GM12878 (cell line): ENCODE results near the gene PLCG2. TPM values are rescaled to one million over a fixed set of nuclear protein-coding genes. Genes with fewer than 3 reads are reported as not detected.

Experiments used
- ATAC-seq: fragments of 200-7000 bp; cut with Tn5 transposase; 3 replicates; pipeline ENCODE4 v1.9.1; 2020; ENCODE audit warnings: mild to moderate bottlenecking, moderate library complexity
- BruUV-seq: library from RNA; stranded (reverse); fragments of 400-500 nt; replicated peaks from 2 replicates; lab custom pipeline; 2021; lab: Mats Ljungman, UMichigan
- CTCF ChIA-PET: fragments of 300-600 bp; sonication (Branson Sonifier 250); formaldehyde crosslinking; extraction: SDS; loops from one replicate; lab custom pipeline; 2021; ENCODE audit warnings: inconsistent platforms; lab: Yijun Ruan, JAX
- POLR2A ChIA-PET: fragments of 350-600 bp; formaldehyde crosslinking; extraction: SDS; loops from one replicate; lab custom pipeline; 2021; ENCODE audit warnings: inconsistent platforms; lab: Charles Lee
- RAD21 ChIA-PET: fragments of 300-600 bp; sonication (Branson Sonifier 250); formaldehyde crosslinking; loops from one replicate; lab custom pipeline; 2023; ENCODE audit warnings: antibody characterized with exemption; ENCODE audit not compliant: unreplicated experiment; lab: Charles Lee
- SMC1A ChIA-PET: fragments of 300-600 bp; sonication (Branson Sonifier 250); formaldehyde crosslinking; loops from one replicate; lab custom pipeline; 2023; ENCODE audit not compliant: unreplicated experiment, uncharacterized antibody; lab: Charles Lee
- DNase-seq: peaks from one replicate; pipeline ENCODE4 v3.0.0-alpha.2; 2011; ENCODE audit warnings: low read depth, low spot score
- FAIRE-seq: peaks from 3 replicates; lab custom pipeline; 2011; peaks lifted over from hg19 to GRCh38; lab: Jason Lieb, UNC
- H2AFZ ChIP-seq: 2 replicates; pipeline ENCODE4 v1.6.0; 2011; ENCODE audit warnings: low read depth, low read length, control low read depth; ENCODE audit not compliant: control insufficient read depth
- H3K27ac ChIP-seq: 2 replicates; pipeline ENCODE4 v1.5.1; 2011; ENCODE audit warnings: control low read depth; ENCODE audit not compliant: control insufficient read depth, insufficient read depth
- H3K27me3 ChIP-seq, 2 experiments: replicated peaks in 1 of 2; 2 replicates each; pipeline versions ENCODE4 v1.6.0 to v1.6.1; 2011; ENCODE audit warnings: low read length in 1 of 2; ENCODE audit not compliant: control insufficient read depth in 2 of 2, insufficient read depth in 2 of 2
- H3K36me3 ChIP-seq, 2 experiments: 2 replicates each; pipeline ENCODE4 v1.5.1; 2011; ENCODE audit warnings: low read length in 1 of 2; ENCODE audit not compliant: control insufficient read depth in 2 of 2, insufficient read depth in 2 of 2
- H3K4me1 ChIP-seq: 2 replicates; pipeline ENCODE4 v1.6.1; 2011; ENCODE audit warnings: mild to moderate bottlenecking, low read length, moderate library complexity, mixed read lengths; ENCODE audit not compliant: control insufficient read depth, insufficient read depth
- H3K4me2 ChIP-seq: 2 replicates; pipeline ENCODE4 v1.6.0; 2011; ENCODE audit warnings: control low read depth; ENCODE audit not compliant: control insufficient read depth, insufficient read depth
- H3K4me3 ChIP-seq: fragments of 200-600 bp; sonication (generic); 2 replicates; pipeline ENCODE4 v1.5.1; 2016
- H3K79me2 ChIP-seq: 2 replicates; pipeline ENCODE4 v1.6.0; 2011; ENCODE audit warnings: low read length; ENCODE audit not compliant: control insufficient read depth, insufficient read depth
- H3K9ac ChIP-seq: 2 replicates; pipeline ENCODE4 v1.8.0; 2011; ENCODE audit warnings: low read length, control low read depth, mixed read lengths; ENCODE audit not compliant: control insufficient read depth, insufficient read depth
- H3K9me3 ChIP-seq: replicated peaks from 3 replicates; pipeline ENCODE4 v1.5.1; 2011; ENCODE audit warnings: mild to moderate bottlenecking, low read length; ENCODE audit not compliant: control insufficient read depth, insufficient read depth
- H4K20me1 ChIP-seq: 2 replicates; pipeline ENCODE4 v1.6.0; 2011; ENCODE audit not compliant: control insufficient read depth, insufficient read depth
- BRCA1 ChIP-seq: IDR thresholded peaks from 2 replicates; pipeline ENCODE4 v1.6.1; 2011; ENCODE audit warnings: low read depth, low read length, improper control_type of control experiment
- CEBPB ChIP-seq, 2 experiments: fragments of 150-350 bp in 1 of 2; IDR thresholded peaks; 2 replicates each; pipeline ENCODE4 v1.6.1; 2012 to 2014; ENCODE audit warnings: low read depth in 2 of 2, low read length in 2 of 2, borderline replicate concordance in 1 of 2, inconsistent platforms in 1 of 2
- CHD1 ChIP-seq: IDR thresholded peaks from 2 replicates; pipeline ENCODE4 v1.6.1; 2012; ENCODE audit warnings: low read depth, low read length, improper control_type of control experiment
- CHD2 ChIP-seq: IDR thresholded peaks from 2 replicates; pipeline ENCODE4 v1.6.1; 2011; ENCODE audit warnings: low read depth, low read length, improper control_type of control experiment, borderline replicate concordance
- GABPA ChIP-seq: IDR thresholded peaks from 2 replicates; pipeline ENCODE4 v1.6.1; 2014; ENCODE audit warnings: antibody characterized with exemption, low read depth, mild to moderate bottlenecking, inconsistent platforms
- KLF5 ChIP-seq: fragments of 450-650 bp; IDR thresholded peaks from 2 replicates; pipeline ENCODE4 v1.6.1; 2014; ENCODE audit warnings: mild to moderate bottlenecking; ENCODE audit not compliant: partially characterized antibody
- POLR2AphosphoS5 ChIP-seq: IDR thresholded peaks from 2 replicates; pipeline ENCODE4 v1.6.1; 2011; ENCODE audit warnings: mild to moderate bottlenecking, low read length, inconsistent platforms
- YY1 ChIP-seq: IDR thresholded peaks from 2 replicates; pipeline ENCODE4 v1.6.1; 2011; ENCODE audit warnings: low read depth, mild to moderate bottlenecking, low read length
- whole genome bisulfite sequencing: methylation state at CpG from one replicate; pipeline ENCODE4 v1.1.6; 2016; ENCODE audit warnings: low lambda C conversion rate; ENCODE audit not compliant: insufficient replicate concordance, insufficient coverage; ENCODE audit errors: missing lambda C conversion rate; 5-methylcytosine and 5-hydroxymethylcytosine counted together
- in situ Hi-C: fragments of 300-500 bp; cut with MboI; formaldehyde crosslinking; loops from 9 replicates; pipeline ENCODE4 v1.14.3; 2018; ENCODE audit warnings: mixed read lengths
- intact Hi-C: fragments of 100-400 bp; cut with micrococcal nuclease; formaldehyde crosslinking; loops from one replicate; pipeline ENCODE4 v1.14.2; 2022; ENCODE audit not compliant: unreplicated experiment
- polyA plus RNA-seq, 11 experiments: library from polyadenylated mRNA; depleted of rRNA in 4 of 11; unstranded in 6 of 11; stranded (reverse) in 5 of 11; fragments of >200 nt; fragmentation: Nextera tagmentation in 4 of 11; fragmentation: Illumina TruSeq in 1 of 11; extraction: Ambion mirVana in 4 of 11; extraction: Trizol in 1 of 11; gene quantifications; 1 replicate in 1 of 11; 2 replicates in 10 of 11; pipeline versions ENCODE4 v1.2.1 to v1.2.3, GENCODE V29; 2011 to 2016; ENCODE audit warnings: inconsistent platforms in 2 of 11, missing spikeins in 2 of 11, low read depth in 1 of 11
- total RNA-seq, 4 experiments: library from RNA; depleted of rRNA in 3 of 4; stranded (reverse); fragments of >200 nt in 3 of 4; fragmentation: Illumina TruSeq in 1 of 4; extraction: Trizol in 1 of 4; gene quantifications; 2 replicates each; pipeline versions ENCODE4 v1.2.1 to v1.2.3, GENCODE V29; 2013 to 2021

The PLCG2 gene
- total and polyA plus RNA-seq, 10 of the 15 experiments (the other 5 are each of a cell fraction or from before 2014, with no cell fraction given): 47.6 to 256 (median 149) TPM

DNA sequence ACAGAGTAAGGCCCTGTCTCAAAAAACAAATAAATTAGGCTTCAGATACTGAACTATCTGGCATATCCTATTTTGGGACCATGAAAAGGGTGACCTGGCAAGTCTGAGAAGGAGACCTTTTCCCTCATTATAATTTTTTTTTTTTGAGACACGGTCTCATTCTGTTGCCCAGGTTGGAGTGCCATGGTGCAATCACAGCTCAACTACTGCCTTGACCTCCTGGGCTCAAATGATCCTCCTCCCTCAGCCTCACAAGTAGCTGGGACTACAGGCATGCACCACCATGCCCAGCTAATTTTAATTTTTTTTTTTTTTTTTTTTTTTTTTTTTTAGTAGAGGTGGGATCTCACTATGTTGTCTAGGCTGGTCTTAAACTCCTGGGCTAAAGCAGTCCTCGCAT is 37.3 kb downstream of the PLCG2 start:
- POLR2A ChIA-PET: interaction anchor here (0.6 to 4.1 kb wide), 15 partner anchors 11 to 336 kb away, joined by 3 to 46 read pairs (median 5); partner anchors contain the start of gene PLCG2
- Histone ChIP-seq H3K27ac (peak overlapping the region; percentile 98), H3K27me3 (no peaks in the 10 kb centered on the region), H4K20me1 (no peaks in the 10 kb centered on the region), H3K4me1 (peaks cover 79% of the 10 kb centered on the region), H3K9ac (peak overlapping the region; percentile 84), H3K79me2 (peaks cover 91% of the 10 kb centered on the region), H2AFZ (no peak overlapping the region), H3K4me3 (peak overlapping the region; percentile 35; the same call in 1 of the 2 replicates), H3K9me3 (peaks cover 2% of the 10 kb centered on the region; the same call in 1 of the 3 replicates), H3K36me3 (peaks cover 4% of the 10 kb centered on the region in 2 experiments; a peak in 2 of 4 replicates), H3K4me2 (peak overlapping the region; percentile 92)
- no TSS peak for BruUV-seq
- TF ChIP-seq CHD1 (0 out of 2 replicates have a peak, but pooled peaks have one; percentile 22), CHD2 (no peak), GABPA (no peak), CEBPB (IDR thresholded peaks at IDR 0.05; ENCODE audit: borderline replicate concordance in 1 of 2, low read depth in 2 of 2, low read length in 2 of 2) (no peak), POLR2AphosphoS5 (no peak), YY1 (no peak), BRCA1 (no peak), KLF5 (no peak)
- RAD21 ChIA-PET: interaction anchor here (0.6 to 5.8 kb wide), 22 partner anchors 10 to 76 kb away, joined by 3 to 67 read pairs (median 11); partner anchors contain the start of gene PLCG2
- in situ Hi-C loops (no loop called here), intact Hi-C loops (loop anchor here (2.0 to 10.0 kb wide), 3 partner anchors 36 to 332 kb away; no protein-coding TSS in a partner anchor)
- DNase-seq: no peak
- WGBS: 0% methylated on average over 2 of the region's 2 CpGs
- ATAC-seq: peak; percentile 0; the same call in 2 of the 3 replicates
- SMC1A ChIA-PET: interaction anchor here (1.6 to 8.4 kb wide), 10 partner anchors 9 to 99 kb away, joined by 4 to 135 read pairs (median 57); partner anchors contain the start of gene PLCG2
- CTCF ChIA-PET: interaction anchor here (1.3 to 4.3 kb wide), 9 partner anchors 7 to 77 kb away, joined by 4 to 40 read pairs (median 17); no protein-coding TSS in a partner anchor
- FAIRE-seq: no peak
